Parathyroid adenoma (tissue), 2 donors: ENCODE results near the gene SRSF12.

Source experiments
- H2AFZ ChIP-seq: fragments of 300-600 bp; sonication (generic); one replicate; pipeline ENCODE4 v1.7.0; 2017; ENCODE audit warnings: antibody characterized with exemption, mild to moderate bottlenecking
- H3K27ac ChIP-seq: fragments of 300-600 bp; sonication (generic); one replicate; pipeline ENCODE4 v1.7.0; 2017
- H3K27me3 ChIP-seq: fragments of 300-600 bp; sonication (generic); one replicate; pipeline ENCODE4 v1.7.0; 2017; ENCODE audit warnings: low read length; ENCODE audit not compliant: control insufficient read depth, insufficient read depth
- H3K36me3 ChIP-seq: fragments of 300-600 bp; sonication (generic); one replicate; pipeline ENCODE4 v1.7.0; 2017; ENCODE audit warnings: low read length; ENCODE audit not compliant: control insufficient read depth, insufficient read depth
- H3K4me1 ChIP-seq: fragments of 300-600 bp; sonication (generic); one replicate; pipeline ENCODE4 v1.7.0; 2017; ENCODE audit warnings: control low read depth
- H3K4me2 ChIP-seq: fragments of 300-600 bp; sonication (generic); one replicate; pipeline ENCODE4 v1.7.0; 2017; ENCODE audit warnings: low read length
- H3K4me3 ChIP-seq: fragments of 300-600 bp; sonication (generic); one replicate; pipeline ENCODE4 v1.7.0; 2017; ENCODE audit warnings: low read depth, low read length
- H3K79me2 ChIP-seq: fragments of 300-600 bp; sonication (generic); one replicate; pipeline ENCODE4 v1.7.0; 2017; ENCODE audit warnings: control low read depth
- H3K9ac ChIP-seq: fragments of 300-600 bp; sonication (generic); one replicate; pipeline ENCODE4 v1.7.0; 2017; ENCODE audit warnings: mild to moderate bottlenecking
- H3K9me3 ChIP-seq: fragments of 300-600 bp; sonication (generic); one replicate; pipeline ENCODE4 v1.7.0; 2017; ENCODE audit warnings: low read length; ENCODE audit not compliant: control insufficient read depth
- CTCF ChIP-seq: fragments of 300-600 bp; sonication (generic); IDR thresholded peaks from one replicate; pipeline ENCODE4 v1.7.0; 2017; ENCODE audit warnings: antibody characterized with exemption, mild to moderate bottlenecking
- donor health status: primary hyperparathyroidism.

The SRSF12 gene

GRCh38 chr6:89073840-89074239 is 44.0 kb downstream of the SRSF12 start:
- H2AFZ ChIP-seq = no peak overlapping the region
- H3K9me3 ChIP-seq = no peaks in the 10 kb centered on the region
- no peaks in the 10 kb centered on the region for H3K4me1 ChIP-seq
- no peak overlapping the region for H3K9ac ChIP-seq
- no peaks in the 10 kb centered on the region for H3K79me2 ChIP-seq
- H3K4me2 ChIP-seq = no peak overlapping the region
- H3K27me3 ChIP-seq = no peaks in the 10 kb centered on the region
- H3K27ac ChIP-seq = no peak overlapping the region
- no peaks in the 10 kb centered on the region for H3K36me3 ChIP-seq
- no peak for TF ChIP-seq CTCF
- no peak overlapping the region for H3K4me3 ChIP-seq

- TF ChIP-seq CTCF = no peak
Observed at GRCh38 chr6:89073014-89073620, 44.8 kb downstream of the SRSF12 start.

GRCh38 chr6:89071036-89071435 is 46.8 kb downstream of the SRSF12 start:
- no peaks in the 10 kb centered on the region for H3K27me3 ChIP-seq
- TF ChIP-seq CTCF = no peak

More at GRCh38 chr6:89073014-89073620, 44.8 kb downstream of the SRSF12 start:
- no peaks in the 10 kb centered on the region for H3K79me2 ChIP-seq
- H3K27me3 ChIP-seq = no peaks in the 10 kb centered on the region
- no peak overlapping the region for H3K4me3 ChIP-seq
- no peak overlapping the region for H3K27ac ChIP-seq
- H3K4me2 ChIP-seq = no peak overlapping the region
- H3K4me1 ChIP-seq = no peaks in the 10 kb centered on the region
- no peak overlapping the region for H3K9ac ChIP-seq
- no peak overlapping the region for H2AFZ ChIP-seq
- no peaks in the 10 kb centered on the region for H3K9me3 ChIP-seq
- no peaks in the 10 kb centered on the region for H3K36me3 ChIP-seq

GRCh38 chr6:89069536-89070163 is 48.2 kb downstream of the SRSF12 start:
- H3K9me3 ChIP-seq = no peaks in the 10 kb centered on the region
- H3K36me3 ChIP-seq = no peaks in the 10 kb centered on the region
- H3K9ac ChIP-seq = no peak overlapping the region
- no peak overlapping the region for H3K4me2 ChIP-seq
- H3K4me1 ChIP-seq = no peaks in the 10 kb centered on the region
- H3K4me3 ChIP-seq = no peak overlapping the region
- no peak overlapping the region for H2AFZ ChIP-seq
- H3K27me3 ChIP-seq = no peaks in the 10 kb centered on the region
- no peak for TF ChIP-seq CTCF
- H3K27ac ChIP-seq = no peak overlapping the region
- H3K79me2 ChIP-seq = no peaks in the 10 kb centered on the region

More at GRCh38 chr6:89071036-89071435, 46.8 kb downstream of the SRSF12 start:
- Histone ChIP-seq H3K27ac (no peak overlapping the region), H3K4me2 (no peak overlapping the region), H3K4me1 (no peaks in the 10 kb centered on the region), H3K79me2 (no peaks in the 10 kb centered on the region), H3K36me3 (no peaks in the 10 kb centered on the region), H2AFZ (no peak overlapping the region), H3K9me3 (no peaks in the 10 kb centered on the region), H3K4me3 (no peak overlapping the region), H3K9ac (no peak overlapping the region)

GRCh38 chr6:89068695-89069094 is 49.2 kb downstream of the SRSF12 start:
- no peaks in the 10 kb centered on the region for H3K36me3 ChIP-seq
- no peaks in the 10 kb centered on the region for H3K9me3 ChIP-seq
- H3K27ac ChIP-seq = no peak overlapping the region
- no peak for TF ChIP-seq CTCF
- no peak overlapping the region for H3K9ac ChIP-seq
- H2AFZ ChIP-seq = no peak overlapping the region
- H3K79me2 ChIP-seq = no peaks in the 10 kb centered on the region
- no peak overlapping the region for H3K4me2 ChIP-seq
- no peak overlapping the region for H3K4me3 ChIP-seq
- no peaks in the 10 kb centered on the region for H3K27me3 ChIP-seq
- no peaks in the 10 kb centered on the region for H3K4me1 ChIP-seq
